CD4-positive, CD25-positive, alpha-beta regulatory T cell (primary cell): ENCODE data around the gene TNFSF11. TPM values are rescaled to one million over a fixed set of nuclear protein-coding genes. Genes with fewer than 3 reads are reported as not detected.

Experiments
- ATAC-seq, 2 donors: fragments of 150-1000 bp; cut with Tn5 transposase; one replicate each; pipeline ENCODE4 v1.10.0; 2021; ENCODE audit warnings: low read depth in 2 of 2, moderate number of reproducible peaks in 2 of 2, moderate library complexity in 1 of 2
- DNase-seq, 3 donors: peaks; one replicate each; pipeline versions ENCODE4 v3.0.0 to v3.0.0-alpha.2; 2012 to 2022; ENCODE audit warnings: mixed read lengths in 1 of 3
- H3K27ac ChIP-seq: one replicate; pipeline ENCODE4 v1.7.0; 2013; ENCODE audit warnings: mild to moderate bottlenecking, low read length; ENCODE audit not compliant: insufficient read depth, poor library complexity, severe bottlenecking
- H3K27me3 ChIP-seq: one replicate; pipeline ENCODE4 v1.7.0; 2013; ENCODE audit warnings: low read length; ENCODE audit not compliant: control insufficient read depth, insufficient read depth
- H3K36me3 ChIP-seq: one replicate; pipeline ENCODE4 v1.7.0; 2013; ENCODE audit warnings: mild to moderate bottlenecking, low read length, moderate library complexity; ENCODE audit not compliant: control insufficient read depth, insufficient read depth
- H3K4me1 ChIP-seq: 2 replicates; pipeline ENCODE4 v1.7.0; 2013; ENCODE audit warnings: mild to moderate bottlenecking, low read length; ENCODE audit not compliant: insufficient read depth, control insufficient read depth, poor library complexity, severe bottlenecking
- H3K4me3 ChIP-seq: one replicate; pipeline ENCODE4 v1.7.0; 2013; ENCODE audit warnings: low read depth, mild to moderate bottlenecking, low read length, moderate library complexity
- H3K9me3 ChIP-seq, 2 experiments: 1 replicate in 1 of 2; 2 replicates in 1 of 2; pipeline ENCODE4 v1.7.0; 2013; ENCODE audit warnings: low read length in 2 of 2, mild to moderate bottlenecking in 1 of 2, moderate library complexity in 1 of 2; ENCODE audit not compliant: control insufficient read depth in 2 of 2
- H3K27ac Mint-ChIP-seq, 3 donors: one replicate each; pipeline ENCODE4 v1.8.0; 2020 to 2022; ENCODE audit warnings: mild to moderate bottlenecking in 3 of 3, mixed read lengths in 3 of 3, moderate library complexity in 2 of 3
- H3K27me3 Mint-ChIP-seq: one replicate; pipeline ENCODE4 v1.8.0; 2022; ENCODE audit warnings: mild to moderate bottlenecking, mixed read lengths
- H3K36me3 Mint-ChIP-seq: one replicate; pipeline ENCODE4 v1.8.0; 2020; ENCODE audit warnings: mixed read lengths
- H3K4me1 Mint-ChIP-seq, 4 donors: one replicate each; pipeline ENCODE4 v1.8.0; 2020 to 2022; ENCODE audit warnings: mixed read lengths in 4 of 4, mild to moderate bottlenecking in 1 of 4
- H3K4me3 Mint-ChIP-seq, 4 donors: one replicate each; pipeline ENCODE4 v1.8.0; 2020 to 2022; ENCODE audit warnings: mild to moderate bottlenecking in 4 of 4, mixed read lengths in 4 of 4, moderate library complexity in 3 of 4
- H3K9me3 Mint-ChIP-seq, 7 donors: one replicate each; pipeline ENCODE4 v1.8.0; 2020 to 2022; ENCODE audit warnings: mixed read lengths in 7 of 7, mild to moderate bottlenecking in 3 of 7, moderate library complexity in 2 of 7
- polyA plus RNA-seq, 4 donors: library from polyadenylated mRNA; unstranded; fragments of 300-500 nt; fragmentation: Illumina TruSeq; gene quantifications; one replicate each; pipeline ENCODE4 v1.2.3, GENCODE V29; 2021
- total RNA-seq: library from RNA; stranded (reverse); gene quantifications from one replicate; pipeline ENCODE4 v1.2.3, GENCODE V29; 2022

The TNFSF11 gene
- total and polyA plus RNA-seq, 5 donors from 2014 or later: 0.13 to 1.3 (median 0.23) TPM; not detected in 2

DNA sequence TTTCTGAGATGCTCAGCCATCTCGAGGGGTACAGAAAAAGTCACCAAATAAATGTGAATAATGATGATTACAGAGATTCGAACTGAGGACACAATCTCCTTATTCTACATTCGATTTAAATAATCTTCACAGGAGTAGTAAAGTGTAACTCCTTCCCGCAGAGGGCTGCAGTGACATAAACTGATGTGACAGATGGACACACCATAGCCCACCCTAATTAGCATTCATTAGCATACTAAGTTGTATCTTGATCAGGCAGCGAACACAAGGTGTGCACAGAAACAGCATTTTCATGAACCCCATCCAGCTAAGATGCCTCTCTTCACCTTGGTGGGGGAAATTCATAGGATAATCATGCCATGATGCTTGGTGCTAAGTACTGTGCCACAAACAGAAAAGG lies 83.0 kb downstream of the TNFSF11 start:
- no peaks in the 10 kb centered on the region for H3K36me3 ChIP-seq
- no peak overlapping the region for H3K27ac ChIP-seq
- Mint-ChIP-seq H3K27ac (no peak overlapping the region), H3K27me3 (peaks cover 55% of the 10 kb centered on the region), H3K36me3 (no peaks in the 10 kb centered on the region), H3K4me3 (no peak overlapping the region), H3K4me1 (no peaks in the 10 kb centered on the region), H3K9me3 (peaks cover 0 to 2% (median 0%) of the 10 kb centered on the region in 7 donors)
- H3K4me1 ChIP-seq: no peaks in the 10 kb centered on the region
- H3K9me3 ChIP-seq: no peaks in the 10 kb centered on the region
- no peak overlapping the region for H3K4me3 ChIP-seq
- peaks cover 18% of the 10 kb centered on the region for H3K27me3 ChIP-seq
- DNase-seq (no peak), ATAC-seq (no peak)

Other genes with a start within 250 kb of the TNFSF11 start
- gene FAM216B, start 207.4 kb downstream of the TNFSF11 start, total RNA-seq: not detected
- not detected for gene FAM216B, start 207.4 kb downstream of the TNFSF11 start, polyA plus RNA-seq